ENCODE measurements around the gene DUSP7.

- TF ChIP-seq, protein P1, sequence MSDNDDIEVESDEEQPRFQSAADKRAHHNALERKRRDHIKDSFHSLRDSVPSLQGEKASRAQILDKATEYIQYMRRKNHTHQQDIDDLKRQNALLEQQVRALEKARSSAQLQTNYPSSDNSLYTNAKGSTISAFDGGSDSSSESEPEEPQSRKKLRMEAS (CRISPR knock-in tag; IDR thresholded peaks at IDR 0.05): no peak
- TF ChIP-seq, protein P2, sequence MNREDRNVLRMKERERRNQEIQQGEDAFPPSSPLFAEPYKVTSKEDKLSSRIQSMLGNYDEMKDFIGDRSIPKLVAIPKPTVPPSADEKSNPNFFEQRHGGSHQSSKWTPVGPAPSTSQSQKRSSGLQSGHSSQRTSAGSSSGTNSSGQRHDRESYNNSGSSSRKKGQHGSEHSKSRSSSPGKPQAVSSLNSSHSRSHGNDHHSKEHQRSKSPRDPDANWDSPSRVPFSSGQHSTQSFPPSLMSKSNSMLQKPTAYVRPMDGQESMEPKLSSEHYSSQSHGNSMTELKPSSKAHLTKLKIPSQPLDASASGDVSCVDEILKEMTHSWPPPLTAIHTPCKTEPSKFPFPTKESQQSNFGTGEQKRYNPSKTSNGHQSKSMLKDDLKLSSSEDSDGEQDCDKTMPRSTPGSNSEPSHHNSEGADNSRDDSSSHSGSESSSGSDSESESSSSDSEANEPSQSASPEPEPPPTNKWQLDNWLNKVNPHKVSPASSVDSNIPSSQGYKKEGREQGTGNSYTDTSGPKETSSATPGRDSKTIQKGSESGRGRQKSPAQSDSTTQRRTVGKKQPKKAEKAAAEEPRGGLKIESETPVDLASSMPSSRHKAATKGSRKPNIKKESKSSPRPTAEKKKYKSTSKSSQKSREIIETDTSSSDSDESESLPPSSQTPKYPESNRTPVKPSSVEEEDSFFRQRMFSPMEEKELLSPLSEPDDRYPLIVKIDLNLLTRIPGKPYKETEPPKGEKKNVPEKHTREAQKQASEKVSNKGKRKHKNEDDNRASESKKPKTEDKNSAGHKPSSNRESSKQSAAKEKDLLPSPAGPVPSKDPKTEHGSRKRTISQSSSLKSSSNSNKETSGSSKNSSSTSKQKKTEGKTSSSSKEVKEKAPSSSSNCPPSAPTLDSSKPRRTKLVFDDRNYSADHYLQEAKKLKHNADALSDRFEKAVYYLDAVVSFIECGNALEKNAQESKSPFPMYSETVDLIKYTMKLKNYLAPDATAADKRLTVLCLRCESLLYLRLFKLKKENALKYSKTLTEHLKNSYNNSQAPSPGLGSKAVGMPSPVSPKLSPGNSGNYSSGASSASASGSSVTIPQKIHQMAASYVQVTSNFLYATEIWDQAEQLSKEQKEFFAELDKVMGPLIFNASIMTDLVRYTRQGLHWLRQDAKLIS (CRISPR knock-in tag; IDR thresholded peaks at IDR 0.05; ENCODE audit: borderline replicate concordance): no peak
- TF ChIP-seq ATF3 (CRISPR knock-in tag; conservative IDR thresholded peaks at IDR 0.05) (no peak), IRF1 (CRISPR knock-in tag; IDR thresholded peaks at IDR 0.05) (no peak), ZNF138 (CRISPR knock-in tag; conservative IDR thresholded peaks at IDR 0.05) (no peak)
- TF ChIP-seq, protein P3, sequence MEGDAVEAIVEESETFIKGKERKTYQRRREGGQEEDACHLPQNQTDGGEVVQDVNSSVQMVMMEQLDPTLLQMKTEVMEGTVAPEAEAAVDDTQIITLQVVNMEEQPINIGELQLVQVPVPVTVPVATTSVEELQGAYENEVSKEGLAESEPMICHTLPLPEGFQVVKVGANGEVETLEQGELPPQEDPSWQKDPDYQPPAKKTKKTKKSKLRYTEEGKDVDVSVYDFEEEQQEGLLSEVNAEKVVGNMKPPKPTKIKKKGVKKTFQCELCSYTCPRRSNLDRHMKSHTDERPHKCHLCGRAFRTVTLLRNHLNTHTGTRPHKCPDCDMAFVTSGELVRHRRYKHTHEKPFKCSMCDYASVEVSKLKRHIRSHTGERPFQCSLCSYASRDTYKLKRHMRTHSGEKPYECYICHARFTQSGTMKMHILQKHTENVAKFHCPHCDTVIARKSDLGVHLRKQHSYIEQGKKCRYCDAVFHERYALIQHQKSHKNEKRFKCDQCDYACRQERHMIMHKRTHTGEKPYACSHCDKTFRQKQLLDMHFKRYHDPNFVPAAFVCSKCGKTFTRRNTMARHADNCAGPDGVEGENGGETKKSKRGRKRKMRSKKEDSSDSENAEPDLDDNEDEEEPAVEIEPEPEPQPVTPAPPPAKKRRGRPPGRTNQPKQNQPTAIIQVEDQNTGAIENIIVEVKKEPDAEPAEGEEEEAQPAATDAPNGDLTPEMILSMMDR (IDR thresholded peaks at IDR 0.05): no peak
- TF ChIP-seq, protein P4, sequence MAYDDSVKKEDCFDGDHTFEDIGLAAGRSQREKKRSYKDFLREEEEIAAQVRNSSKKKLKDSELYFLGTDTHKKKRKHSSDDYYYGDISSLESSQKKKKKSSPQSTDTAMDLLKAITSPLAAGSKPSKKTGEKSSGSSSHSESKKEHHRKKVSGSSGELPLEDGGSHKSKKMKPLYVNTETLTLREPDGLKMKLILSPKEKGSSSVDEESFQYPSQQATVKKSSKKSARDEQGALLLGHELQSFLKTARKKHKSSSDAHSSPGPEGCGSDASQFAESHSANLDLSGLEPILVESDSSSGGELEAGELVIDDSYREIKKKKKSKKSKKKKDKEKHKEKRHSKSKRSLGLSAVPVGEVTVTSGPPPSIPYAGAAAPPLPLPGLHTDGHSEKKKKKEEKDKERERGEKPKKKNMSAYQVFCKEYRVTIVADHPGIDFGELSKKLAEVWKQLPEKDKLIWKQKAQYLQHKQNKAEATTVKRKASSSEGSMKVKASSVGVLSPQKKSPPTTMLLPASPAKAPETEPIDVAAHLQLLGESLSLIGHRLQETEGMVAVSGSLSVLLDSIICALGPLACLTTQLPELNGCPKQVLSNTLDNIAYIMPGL (CRISPR knock-in tag; IDR thresholded peaks at IDR 0.05): no peak
These were observed 17.1 kb upstream of the DUSP7 start for GRCh38 chr3:52073490-52073889.

Data from WTC11 (cell line).